Astrocyte (in vitro differentiated cells and primary cell): ENCODE data around the gene LINC00305.

Source experiments
- EZH2 ChIP-seq: IDR thresholded peaks from 2 replicates; pipeline ENCODE4 v1.6.1; 2012; ENCODE audit warnings: mild to moderate bottlenecking, low read length, inconsistent platforms; ENCODE audit not compliant: insufficient read depth
- TF ChIP-seq, protein P1 (sequence below): IDR thresholded peaks from 2 replicates; pipeline ENCODE4 v1.5.1; 2011; ENCODE audit warnings: low read depth, mild to moderate bottlenecking, inconsistent platforms, low read length, moderate library complexity; ENCODE audit not compliant: insufficient read depth

GRCh38 chr18:64175432-64175831, 26.5 kb upstream of the LINC00305 start:
- TF ChIP-seq, protein P1, sequence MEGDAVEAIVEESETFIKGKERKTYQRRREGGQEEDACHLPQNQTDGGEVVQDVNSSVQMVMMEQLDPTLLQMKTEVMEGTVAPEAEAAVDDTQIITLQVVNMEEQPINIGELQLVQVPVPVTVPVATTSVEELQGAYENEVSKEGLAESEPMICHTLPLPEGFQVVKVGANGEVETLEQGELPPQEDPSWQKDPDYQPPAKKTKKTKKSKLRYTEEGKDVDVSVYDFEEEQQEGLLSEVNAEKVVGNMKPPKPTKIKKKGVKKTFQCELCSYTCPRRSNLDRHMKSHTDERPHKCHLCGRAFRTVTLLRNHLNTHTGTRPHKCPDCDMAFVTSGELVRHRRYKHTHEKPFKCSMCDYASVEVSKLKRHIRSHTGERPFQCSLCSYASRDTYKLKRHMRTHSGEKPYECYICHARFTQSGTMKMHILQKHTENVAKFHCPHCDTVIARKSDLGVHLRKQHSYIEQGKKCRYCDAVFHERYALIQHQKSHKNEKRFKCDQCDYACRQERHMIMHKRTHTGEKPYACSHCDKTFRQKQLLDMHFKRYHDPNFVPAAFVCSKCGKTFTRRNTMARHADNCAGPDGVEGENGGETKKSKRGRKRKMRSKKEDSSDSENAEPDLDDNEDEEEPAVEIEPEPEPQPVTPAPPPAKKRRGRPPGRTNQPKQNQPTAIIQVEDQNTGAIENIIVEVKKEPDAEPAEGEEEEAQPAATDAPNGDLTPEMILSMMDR, result no peak
- no peak for TF ChIP-seq EZH2
